ENCODE measurements around the gene PPTC7. TPM values are rescaled to one million over a fixed set of nuclear protein-coding genes. Genes with fewer than 3 reads are reported as not detected.
A peak's percentile ranks its signal among the peaks of the same experiment; 100 is the strongest.

The PPTC7 gene
- total and polyA plus RNA-seq, 2 of the 13 experiments (the other 11 are each of a cell fraction or from before 2014, with no cell fraction given): 4.8 to 12.3 TPM

GRCh38 chr12:110622582-110622981 lies 39.5 kb upstream of the PPTC7 start (continued):
- 0 out of 2 replicates have a peak, but pooled peaks have one; percentile 35 for TF ChIP-seq HNF1B (CRISPR knock-in tag; IDR thresholded peaks at IDR 0.05)
- no peak for TF ChIP-seq ZGPAT (CRISPR knock-in tag; IDR thresholded peaks at IDR 0.05)
- TF ChIP-seq CHCHD3 (CRISPR knock-in tag; IDR thresholded peaks at IDR 0.05): no peak
- 0 out of 2 replicates have a peak, but pooled peaks have one; percentile 14 for TF ChIP-seq ZMYM3 (CRISPR knock-in tag; IDR thresholded peaks at IDR 0.05)
- peak; percentile 86 for TF ChIP-seq HNF4A (CRISPR knock-in tag; IDR thresholded peaks at IDR 0.05)
- peak; percentile 57; the same call in 1 of the 2 replicates for TF ChIP-seq PAXIP1 (CRISPR knock-in tag; conservative IDR thresholded peaks at IDR 0.05)
- no peak for TF ChIP-seq MXI1 (IDR thresholded peaks at IDR 0.05; ENCODE audit: borderline replicate concordance, low read depth, low read length)
- no peak for TF ChIP-seq CBFB (CRISPR knock-in tag; IDR thresholded peaks at IDR 0.05)
- TF ChIP-seq POLR2A (IDR thresholded peaks at IDR 0.05; ENCODE audit: insufficient read depth in 1 of 2, low read depth in 2 of 2, low read length in 2 of 2): no peak
- no peak for TF ChIP-seq PLRG1 (conservative IDR thresholded peaks at IDR 0.05)
- TF ChIP-seq HNF4G (IDR thresholded peaks at IDR 0.05; ENCODE audit: borderline replicate concordance, low read depth, low read length): peak; percentile 78; the same call in 1 of the 2 replicates
- no peak for TF ChIP-seq HNF4G (CRISPR knock-in tag; IDR thresholded peaks at IDR 0.05; ENCODE audit: borderline replicate concordance, low read depth)
- TF ChIP-seq ZNF446 (CRISPR knock-in tag; IDR thresholded peaks at IDR 0.05): no peak
- TF ChIP-seq THYN1 (CRISPR knock-in tag; IDR thresholded peaks at IDR 0.05; ENCODE audit: borderline replicate concordance, low read depth): no peak
